ENCODE results near the gene HOXB1. TPM values are rescaled to one million over a fixed set of nuclear protein-coding genes. Genes with fewer than 3 reads are reported as not detected.

Gene HOXB1
- total and polyA plus RNA-seq, 5 experiments from 2014 or later: not detected

- Mint-ChIP-seq H3K27ac (no peak overlapping the region), H3K4me3 (no peak overlapping the region), H3K36me3 (no peaks in the 10 kb centered on the region), H3K4me1 (peaks cover 6 to 25% (median 17%) of the 10 kb centered on the region in 4 donors), H3K9me3 (no peaks in the 10 kb centered on the region), H3K27me3 (peaks cover 13 to 70% (median 32%) of the 10 kb centered on the region in 5 donors)
- DNase-seq (no peak), ATAC-seq (no peak)
- POLR2A ChIA-PET: interaction anchor here (1.1 to 2.0 kb wide), 3 partner anchors 11 to 17 kb away, joined by 5 read pairs; no protein-coding TSS in a partner anchor
These were observed 27.4 kb upstream of the HOXB1 start for GRCh38 chr17:48558057-48558830.

GRCh38 chr17:48556576-48557401, 26.0 kb upstream of the HOXB1 start:
- peaks cover 6 to 20% (median 13%) of the 10 kb centered on the region in 4 donors for H3K4me1 Mint-ChIP-seq
- no peaks in the 10 kb centered on the region for H3K9me3 Mint-ChIP-seq
- ATAC-seq (no peak), DNase-seq (no peak)
- H3K27me3 Mint-ChIP-seq: peaks cover 8 to 68% (median 22%) of the 10 kb centered on the region in 5 donors
- POLR2A ChIA-PET: interaction anchor here (0.7 to 2.0 kb wide), 6 partner anchors 9 to 24 kb away, joined by 3 to 5 read pairs (median 5); no protein-coding TSS in a partner anchor
- H3K36me3 Mint-ChIP-seq: no peaks in the 10 kb centered on the region
- peak overlapping the region in 4 of 10 donors; percentile 27 to 86 (median 42) for H3K4me3 Mint-ChIP-seq
- peak overlapping the region in 1 of 10 donors; percentile 4 for H3K27ac Mint-ChIP-seq

GRCh38 chr17:48556229-48556575, 25.4 kb upstream of the HOXB1 start:
- peaks cover 8 to 68% (median 22%) of the 10 kb centered on the region in 5 donors for H3K27me3 Mint-ChIP-seq
- DNase-seq (no peak), ATAC-seq (peak in 1 of 2 donors; percentile 29)
- POLR2A ChIA-PET: interaction anchor here (0.7 to 2.2 kb wide), 6 partner anchors 10 to 298 kb away, joined by 3 to 12 read pairs (median 4); no protein-coding TSS in a partner anchor
- peaks cover 6 to 20% (median 9%) of the 10 kb centered on the region in 4 donors for H3K4me1 Mint-ChIP-seq
- H3K36me3 Mint-ChIP-seq: no peaks in the 10 kb centered on the region
- H3K4me3 Mint-ChIP-seq: peak overlapping the region in 9 of 10 donors; percentile 58 to 88 (median 77)
- H3K9me3 Mint-ChIP-seq: no peaks in the 10 kb centered on the region
- H3K27ac Mint-ChIP-seq: no peak overlapping the region

GRCh38 chr17:48555258-48556228, 24.7 kb upstream of the HOXB1 start:
- peak; percentile 73 to 81 for ATAC-seq
- H3K4me3 Mint-ChIP-seq: peak overlapping the region; percentile 82 to 97 (median 92)
- no peaks in the 10 kb centered on the region for H3K36me3 Mint-ChIP-seq
- peaks cover 8 to 68% (median 22%) of the 10 kb centered on the region in 5 donors for H3K27me3 Mint-ChIP-seq
- peak overlapping the region in 9 of 10 donors; percentile 35 to 96 (median 78) for H3K27ac Mint-ChIP-seq
- peaks cover 6 to 20% (median 8%) of the 10 kb centered on the region in 4 donors for H3K4me1 Mint-ChIP-seq
- H3K9me3 Mint-ChIP-seq: no peaks in the 10 kb centered on the region
- POLR2A ChIA-PET: interaction anchor here (0.6 to 2.2 kb wide), 8 partner anchors 9 to 409 kb away, joined by 3 to 12 read pairs (median 3); partner anchors contain the start of gene HOXB5
- no peak for DNase-seq

GRCh38 chr17:48554412-48555257, 23.8 kb upstream of the HOXB1 start:
- H3K27me3 Mint-ChIP-seq: peaks cover 8 to 67% (median 22%) of the 10 kb centered on the region in 5 donors
- H3K4me3 Mint-ChIP-seq: peak overlapping the region; percentile 82 to 97 (median 92)
- POLR2A ChIA-PET: interaction anchor here (0.6 to 2.2 kb wide), 4 partner anchors 8 to 408 kb away, joined by 3 to 12 read pairs (median 4); no protein-coding TSS in a partner anchor
- peak overlapping the region in 5 of 10 donors; percentile 45 to 93 (median 79) for H3K27ac Mint-ChIP-seq
- no peaks in the 10 kb centered on the region for H3K9me3 Mint-ChIP-seq
- DNase-seq (no peak), ATAC-seq (no peak)
- peaks cover 0 to 2% (median 0%) of the 10 kb centered on the region in 3 donors for H3K36me3 Mint-ChIP-seq
- peaks cover 7 to 20% (median 9%) of the 10 kb centered on the region in 4 donors for H3K4me1 Mint-ChIP-seq

DNA sequence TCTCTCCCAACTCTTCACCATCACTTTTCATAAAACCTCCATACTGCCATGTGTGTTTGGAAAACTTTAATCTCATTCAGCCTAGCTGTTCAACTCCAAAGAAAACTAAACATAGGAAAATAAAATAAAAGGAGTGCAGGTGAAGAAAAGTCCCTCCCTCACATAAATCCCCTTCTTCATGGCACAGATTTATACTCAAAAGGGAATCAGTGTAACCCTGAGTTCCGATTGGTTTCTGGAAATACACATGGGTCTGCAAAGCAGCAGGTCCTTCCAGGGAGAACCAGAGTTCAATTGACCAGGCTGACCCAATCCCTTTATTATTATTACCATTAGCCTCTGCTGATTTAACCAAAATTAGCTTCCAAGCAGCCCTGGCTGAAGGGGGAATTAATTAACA, 23.0 kb upstream of the HOXB1 start:
- POLR2A ChIA-PET: interaction anchor here (2.2 kb wide), 1 partner anchor 12 kb away, joined by 12 read pairs; no protein-coding TSS in a partner anchor
- peaks cover 7 to 59% (median 20%) of the 10 kb centered on the region in 5 donors for H3K27me3 Mint-ChIP-seq
- no peaks in the 10 kb centered on the region for H3K9me3 Mint-ChIP-seq
- DNase-seq (no peak), ATAC-seq (no peak)
- H3K36me3 Mint-ChIP-seq: peaks cover 0 to 2% (median 0%) of the 10 kb centered on the region in 3 donors
- peak overlapping the region in 2 of 10 donors; percentile 19 to 79 for H3K27ac Mint-ChIP-seq
- H3K4me1 Mint-ChIP-seq: peaks cover 7 to 20% (median 9%) of the 10 kb centered on the region in 4 donors
- peak overlapping the region in 1 of 10 donors; percentile 86 for H3K4me3 Mint-ChIP-seq

- H3K9me3 Mint-ChIP-seq: no peaks in the 10 kb centered on the region
- no peak for ATAC-seq
- no peak for DNase-seq
- H3K27me3 Mint-ChIP-seq: peaks cover 7 to 52% (median 16%) of the 10 kb centered on the region in 5 donors
- peaks cover 0 to 2% (median 0%) of the 10 kb centered on the region in 3 donors for H3K36me3 Mint-ChIP-seq
- H3K4me1 Mint-ChIP-seq: peaks cover 8 to 20% (median 15%) of the 10 kb centered on the region in 4 donors
- H3K27ac Mint-ChIP-seq: peak overlapping the region in 1 of 10 donors; percentile 4
- POLR2A ChIA-PET: no interaction called here
- H3K4me3 Mint-ChIP-seq: no peak overlapping the region
These were observed 22.4 kb upstream of the HOXB1 start for GRCh38 chr17:48553190-48553547.

GRCh38 chr17:48552466-48553189, 21.8 kb upstream of the HOXB1 start:
- POLR2A ChIA-PET: interaction anchor here (0.9 kb wide), 1 partner anchor 13 kb away, joined by 3 read pairs; no protein-coding TSS in a partner anchor
- Mint-ChIP-seq H3K27ac (no peak overlapping the region), H3K36me3 (peaks cover 0 to 2% (median 0%) of the 10 kb centered on the region in 3 donors), H3K4me1 (peaks cover 10 to 25% (median 20%) of the 10 kb centered on the region in 4 donors), H3K4me3 (no peak overlapping the region), H3K9me3 (no peaks in the 10 kb centered on the region), H3K27me3 (peaks cover 7 to 47% (median 15%) of the 10 kb centered on the region in 5 donors)
- ATAC-seq (no peak), DNase-seq (no peak)

GRCh38 chr17:48551596-48552465, 21.0 kb upstream of the HOXB1 start:
- H3K27ac Mint-ChIP-seq: no peak overlapping the region
- POLR2A ChIA-PET: interaction anchor here (0.9 kb wide), 1 partner anchor 12 kb away, joined by 3 read pairs; no protein-coding TSS in a partner anchor
- peaks cover 5 to 43% (median 11%) of the 10 kb centered on the region in 5 donors for H3K27me3 Mint-ChIP-seq

More at GRCh38 chr17:48551596-48552465, 21.0 kb upstream of the HOXB1 start:
- H3K4me3 Mint-ChIP-seq: no peak overlapping the region
- peaks cover 0 to 2% (median 0%) of the 10 kb centered on the region in 3 donors for H3K36me3 Mint-ChIP-seq
- ATAC-seq (no peak), DNase-seq (no peak)
- H3K4me1 Mint-ChIP-seq: peaks cover 11 to 30% (median 26%) of the 10 kb centered on the region in 4 donors
- no peaks in the 10 kb centered on the region for H3K9me3 Mint-ChIP-seq

All from naive thymus-derived CD8-positive, alpha-beta T cell (primary cell).